PFSK-1 (cell line): ENCODE data around the gene BNC2.

Experiments
- FOXP2 ChIP-seq: optimal IDR thresholded peaks from 2 replicates; pipeline ENCODE3; 2011; ENCODE audit warnings: borderline replicate concordance, control low read depth, inconsistent platforms; ENCODE audit not compliant: insufficient read depth; ENCODE audit errors: extremely low read length, extremely low read depth
- POLR2AphosphoS5 ChIP-seq: IDR thresholded peaks from 2 replicates; pipeline ENCODE4 v1.6.1; 2012; ENCODE audit warnings: low read depth, mild to moderate bottlenecking, control low read depth, low read length, moderate library complexity
- SIN3A ChIP-seq: IDR thresholded peaks from 2 replicates; pipeline ENCODE4 v1.6.1; 2012; ENCODE audit warnings: mild to moderate bottlenecking, low read length, moderate library complexity, borderline replicate concordance; ENCODE audit not compliant: insufficient read depth
- TAF1 ChIP-seq: IDR thresholded peaks from 2 replicates; pipeline ENCODE4 v1.6.1; 2012; ENCODE audit warnings: low read length, control low read depth, borderline replicate concordance; ENCODE audit not compliant: insufficient read depth
- TF ChIP-seq, protein P1 (sequence below), 2 experiments: IDR thresholded peaks; 2 replicates each; pipeline versions ENCODE4 v1.6.1 to v1.8.0; 2011 to 2012; ENCODE audit warnings: low read depth in 2 of 2, low read length in 2 of 2, control low read depth in 1 of 2, inconsistent platforms in 1 of 2, mild to moderate bottlenecking in 1 of 2, moderate library complexity in 1 of 2; ENCODE audit not compliant: insufficient read depth in 1 of 2

The BNC2 gene

DNA sequence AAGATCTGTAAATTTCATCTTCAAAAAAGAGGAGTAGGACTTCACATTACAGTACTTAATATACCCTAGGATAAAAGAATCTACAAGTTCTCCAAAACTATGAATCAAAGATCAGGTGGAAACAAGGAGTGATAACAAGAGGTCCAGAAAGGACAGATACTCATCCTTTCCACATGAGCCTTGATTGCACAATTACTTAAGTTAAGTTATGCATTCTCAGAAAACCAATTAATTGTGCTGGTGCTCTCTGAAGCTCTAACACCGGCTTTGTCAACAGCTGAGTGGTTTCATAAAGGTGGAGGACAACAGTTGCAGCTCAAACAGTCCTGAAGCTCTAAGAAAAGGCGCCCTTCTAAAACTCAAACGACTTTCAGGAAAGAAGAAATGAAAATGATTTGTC, 251.9 kb downstream of the BNC2 start:
- no peak for TF ChIP-seq FOXP2
- TF ChIP-seq TAF1: no peak
- TF ChIP-seq POLR2AphosphoS5: no peak
- TF ChIP-seq, protein P1, sequence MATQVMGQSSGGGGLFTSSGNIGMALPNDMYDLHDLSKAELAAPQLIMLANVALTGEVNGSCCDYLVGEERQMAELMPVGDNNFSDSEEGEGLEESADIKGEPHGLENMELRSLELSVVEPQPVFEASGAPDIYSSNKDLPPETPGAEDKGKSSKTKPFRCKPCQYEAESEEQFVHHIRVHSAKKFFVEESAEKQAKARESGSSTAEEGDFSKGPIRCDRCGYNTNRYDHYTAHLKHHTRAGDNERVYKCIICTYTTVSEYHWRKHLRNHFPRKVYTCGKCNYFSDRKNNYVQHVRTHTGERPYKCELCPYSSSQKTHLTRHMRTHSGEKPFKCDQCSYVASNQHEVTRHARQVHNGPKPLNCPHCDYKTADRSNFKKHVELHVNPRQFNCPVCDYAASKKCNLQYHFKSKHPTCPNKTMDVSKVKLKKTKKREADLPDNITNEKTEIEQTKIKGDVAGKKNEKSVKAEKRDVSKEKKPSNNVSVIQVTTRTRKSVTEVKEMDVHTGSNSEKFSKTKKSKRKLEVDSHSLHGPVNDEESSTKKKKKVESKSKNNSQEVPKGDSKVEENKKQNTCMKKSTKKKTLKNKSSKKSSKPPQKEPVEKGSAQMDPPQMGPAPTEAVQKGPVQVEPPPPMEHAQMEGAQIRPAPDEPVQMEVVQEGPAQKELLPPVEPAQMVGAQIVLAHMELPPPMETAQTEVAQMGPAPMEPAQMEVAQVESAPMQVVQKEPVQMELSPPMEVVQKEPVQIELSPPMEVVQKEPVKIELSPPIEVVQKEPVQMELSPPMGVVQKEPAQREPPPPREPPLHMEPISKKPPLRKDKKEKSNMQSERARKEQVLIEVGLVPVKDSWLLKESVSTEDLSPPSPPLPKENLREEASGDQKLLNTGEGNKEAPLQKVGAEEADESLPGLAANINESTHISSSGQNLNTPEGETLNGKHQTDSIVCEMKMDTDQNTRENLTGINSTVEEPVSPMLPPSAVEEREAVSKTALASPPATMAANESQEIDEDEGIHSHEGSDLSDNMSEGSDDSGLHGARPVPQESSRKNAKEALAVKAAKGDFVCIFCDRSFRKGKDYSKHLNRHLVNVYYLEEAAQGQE (IDR thresholded peaks at IDR 0.05; ENCODE audit: insufficient read depth in 1 of 2, low read depth in 2 of 2, low read length in 2 of 2): no peak
- no peak for TF ChIP-seq SIN3A

DNA sequence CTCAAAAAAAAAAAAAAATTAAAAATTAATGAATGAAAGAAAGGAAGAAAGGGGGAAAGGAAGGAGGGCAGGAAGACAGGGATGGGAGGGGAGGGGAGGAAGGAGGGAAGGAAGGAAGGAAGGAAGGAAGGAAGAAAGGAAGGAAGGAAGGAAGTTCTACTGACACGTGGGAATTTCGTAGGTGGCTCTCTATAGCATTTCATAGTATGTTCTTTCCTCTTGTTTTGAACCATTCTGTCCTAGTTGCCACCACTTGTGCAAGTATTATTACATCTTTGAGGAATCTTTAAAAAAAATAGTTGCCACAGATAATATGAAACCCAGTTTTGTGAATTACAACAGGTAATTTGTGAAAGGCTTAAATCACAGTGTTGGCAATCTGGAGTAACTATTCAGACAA, 253.8 kb downstream of the BNC2 start:
- TF ChIP-seq FOXP2 (no peak), POLR2AphosphoS5 (no peak), SIN3A (no peak), TAF1 (no peak)
- TF ChIP-seq, protein P1 (IDR thresholded peaks at IDR 0.05; ENCODE audit: insufficient read depth in 1 of 2, low read depth in 2 of 2, low read length in 2 of 2): no peak

GRCh38 chr9:16615451-16615850, 255.0 kb downstream of the BNC2 start:
- no peak for TF ChIP-seq SIN3A

DNA sequence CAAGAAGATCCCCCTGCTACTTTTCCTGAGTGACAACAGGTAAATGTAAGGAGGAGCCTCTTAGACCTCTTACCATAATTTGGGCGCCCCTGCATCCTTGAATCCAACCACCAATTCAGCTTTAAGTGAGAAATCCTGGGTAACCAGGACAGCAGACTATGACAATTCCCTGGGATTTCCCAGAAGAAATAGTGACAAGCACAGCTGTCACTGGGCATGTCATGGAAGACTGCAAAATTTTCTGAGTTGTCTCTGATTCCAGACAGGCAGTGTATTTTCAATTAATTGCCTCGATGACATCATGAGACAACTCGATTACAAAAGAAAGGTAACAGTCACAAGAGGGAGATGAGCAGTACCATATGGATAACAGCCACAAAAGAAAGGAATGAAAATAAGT, 256.9 kb downstream of the BNC2 start:
- TF ChIP-seq TAF1: no peak

GRCh38 chr9:16613051-16613450, 257.4 kb downstream of the BNC2 start:
- no peak for TF ChIP-seq POLR2AphosphoS5
- TF ChIP-seq FOXP2: no peak
- no peak for TF ChIP-seq SIN3A
- TF ChIP-seq TAF1: no peak
- TF ChIP-seq, protein P1 (IDR thresholded peaks at IDR 0.05; ENCODE audit: insufficient read depth in 1 of 2, low read depth in 2 of 2, low read length in 2 of 2): no peak

GRCh38 chr9:16612627-16613026, 257.8 kb downstream of the BNC2 start:
- TF ChIP-seq, protein P1 (IDR thresholded peaks at IDR 0.05; ENCODE audit: insufficient read depth in 1 of 2, low read depth in 2 of 2, low read length in 2 of 2): no peak
